Suprapubic skin (tissue), 4 donors: ENCODE data around the gene RAB44. TPM values are rescaled to one million over a fixed set of nuclear protein-coding genes. Genes with fewer than 3 reads are reported as not detected.
A peak's percentile ranks its signal among the peaks of the same experiment; 100 is the strongest.

Experiments used
- DNase-seq, 2 donors: peaks; one replicate each; pipeline ENCODE4 v3.0.0-alpha.2; 2019; ENCODE audit warnings: low spot score in 2 of 2
- H3K27ac ChIP-seq: fragments of 200-600 bp; sonication (generic); one replicate; pipeline ENCODE4 v1.5.1; 2019
- H3K27me3 ChIP-seq: fragments of 200-600 bp; sonication (generic); one replicate; pipeline ENCODE4 v1.5.1; 2019
- H3K36me3 ChIP-seq: fragments of 200-600 bp; sonication (generic); one replicate; pipeline ENCODE4 v1.5.1; 2019
- H3K4me1 ChIP-seq: fragments of 200-600 bp; sonication (generic); one replicate; pipeline ENCODE4 v1.5.1; 2019
- H3K4me3 ChIP-seq: fragments of 200-600 bp; sonication (generic); one replicate; pipeline ENCODE4 v1.5.1; 2019; ENCODE audit warnings: mild to moderate bottlenecking
- H3K9me3 ChIP-seq: fragments of 200-600 bp; sonication (generic); one replicate; pipeline ENCODE4 v1.5.1; 2019
- CTCF ChIP-seq, 2 donors: fragments of 200-600 bp in 1 of 2; fragments of 450-650 bp in 1 of 2; sonication (generic) in 1 of 2; IDR thresholded peaks; one replicate each; pipeline ENCODE4 v1.5.1; 2016 to 2019; ENCODE audit warnings: antibody characterized with exemption in 2 of 2, mild to moderate bottlenecking in 1 of 2, moderate library complexity in 1 of 2
- EP300 ChIP-seq: sonication (generic); formaldehyde crosslinking; IDR thresholded peaks from one replicate; pipeline ENCODE4 v1.6.1; 2017; ENCODE audit warnings: antibody characterized with exemption
- POLR2A ChIP-seq, 2 donors: fragments of 450-650 bp; IDR thresholded peaks; one replicate each; pipeline ENCODE4 v1.6.1; 2017; ENCODE audit warnings: antibody characterized with exemption in 2 of 2, mild to moderate bottlenecking in 2 of 2, moderate library complexity in 2 of 2
- POLR2AphosphoS5 ChIP-seq, 3 donors: sonication (generic); formaldehyde crosslinking; IDR thresholded peaks; one replicate each; pipeline ENCODE4 v1.6.1; 2017; ENCODE audit warnings: antibody characterized with exemption in 3 of 3
- WGBS: methylation state at CpG from one replicate; pipeline ENCODE4 v1.1.5; 2018; 5-methylcytosine and 5-hydroxymethylcytosine counted together
- total RNA-seq, 4 donors: library from RNA; depleted of rRNA; stranded (reverse); fragments of >200 nt; gene quantifications; one replicate each; pipeline ENCODE4 v1.1.0, GENCODE V29; 2016

Gene RAB44
- total RNA-seq, 4 donors from 2014 or later: 0.16 to 1.1 (median 0.17) TPM; not detected in 1

- 75% methylated on average over 2 of the region's 2 CpGs for WGBS
- Histone ChIP-seq H3K9me3 (no peaks in the 10 kb centered on the region), H3K36me3 (no peaks in the 10 kb centered on the region), H3K4me3 (no peak overlapping the region), H3K27me3 (no peaks in the 10 kb centered on the region), H3K27ac (no peak overlapping the region), H3K4me1 (peaks cover 23% of the 10 kb centered on the region)
- DNase-seq: no peak
- TF ChIP-seq CTCF (IDR thresholded peaks at IDR 0.05): no peak
- no peak for TF ChIP-seq POLR2AphosphoS5 (IDR thresholded peaks at IDR 0.05)
- no peak for TF ChIP-seq POLR2A (IDR thresholded peaks at IDR 0.05)
- no peak for TF ChIP-seq EP300
Observed at GRCh38 chr6:36695414-36695813, 2.2 kb upstream of the RAB44 start.

- Histone ChIP-seq H3K4me3 (no peak overlapping the region), H3K27me3 (no peaks in the 10 kb centered on the region), H3K9me3 (no peaks in the 10 kb centered on the region), H3K36me3 (no peaks in the 10 kb centered on the region), H3K4me1 (peaks cover 4% of the 10 kb centered on the region), H3K27ac (no peak overlapping the region)
- TF ChIP-seq CTCF (IDR thresholded peaks at IDR 0.05): no peak
- no peak for TF ChIP-seq EP300
- TF ChIP-seq POLR2A (IDR thresholded peaks at IDR 0.05): no peak
- TF ChIP-seq POLR2AphosphoS5 (IDR thresholded peaks at IDR 0.05): no peak
- 83% methylated on average over 5 of the region's 6 CpGs for WGBS
- DNase-seq: peak in 1 of 2 donors; percentile 53
Observed at GRCh38 chr6:36698196-36698595, 570 bp downstream of the RAB44 start.

- 92% methylated on average over 8 of the region's 8 CpGs for WGBS
- H3K27ac ChIP-seq: no peak overlapping the region
- no peaks in the 10 kb centered on the region for H3K9me3 ChIP-seq
- no peaks in the 10 kb centered on the region for H3K36me3 ChIP-seq
- TF ChIP-seq CTCF (IDR thresholded peaks at IDR 0.05): no peak
- TF ChIP-seq POLR2A (IDR thresholded peaks at IDR 0.05): no peak
- no peak for TF ChIP-seq POLR2AphosphoS5 (IDR thresholded peaks at IDR 0.05)
- TF ChIP-seq EP300: no peak
- no peaks in the 10 kb centered on the region for H3K27me3 ChIP-seq
- peak in 1 of 2 donors; percentile 63 for DNase-seq
- no peak overlapping the region for H3K4me3 ChIP-seq
- H3K4me1 ChIP-seq: no peaks in the 10 kb centered on the region
Observed at GRCh38 chr6:36698871-36699271, 1.2 kb downstream of the RAB44 start.

GRCh38 chr6:36699348-36699747, 1.7 kb downstream of the RAB44 start:
- 93% methylated on average over 5 of the region's 7 CpGs for WGBS
- Histone ChIP-seq H3K27me3 (no peaks in the 10 kb centered on the region), H3K4me1 (no peaks in the 10 kb centered on the region), H3K9me3 (no peaks in the 10 kb centered on the region), H3K27ac (no peak overlapping the region), H3K36me3 (no peaks in the 10 kb centered on the region), H3K4me3 (no peak overlapping the region)
- peak in 1 of 2 donors; percentile 60 for DNase-seq
- TF ChIP-seq EP300 (no peak), CTCF (IDR thresholded peaks at IDR 0.05) (no peak), POLR2AphosphoS5 (IDR thresholded peaks at IDR 0.05) (no peak), POLR2A (IDR thresholded peaks at IDR 0.05) (no peak)

- H3K27me3 ChIP-seq: no peaks in the 10 kb centered on the region
- DNase-seq: peak in 1 of 2 donors; percentile 38
- H3K27ac ChIP-seq: no peak overlapping the region
- WGBS: 92% methylated on average over 7 of the region's 7 CpGs
- no peak overlapping the region for H3K4me3 ChIP-seq
- H3K4me1 ChIP-seq: no peaks in the 10 kb centered on the region
- TF ChIP-seq EP300: no peak
- no peak for TF ChIP-seq POLR2A (IDR thresholded peaks at IDR 0.05)
- no peak for TF ChIP-seq CTCF (IDR thresholded peaks at IDR 0.05)
- no peak for TF ChIP-seq POLR2AphosphoS5 (IDR thresholded peaks at IDR 0.05)
- no peaks in the 10 kb centered on the region for H3K36me3 ChIP-seq
- H3K9me3 ChIP-seq: no peaks in the 10 kb centered on the region
Observed at GRCh38 chr6:36700071-36700812, 2.6 kb downstream of the RAB44 start.
